ENCODE measurements around the gene AVPR2. TPM values are rescaled to one million over a fixed set of nuclear protein-coding genes. Genes with fewer than 3 reads are reported as not detected.

The AVPR2 gene
- total RNA-seq, 4 donors from 2014 or later, result 1.2 to 7.6 (median 4.5) TPM

DNA sequence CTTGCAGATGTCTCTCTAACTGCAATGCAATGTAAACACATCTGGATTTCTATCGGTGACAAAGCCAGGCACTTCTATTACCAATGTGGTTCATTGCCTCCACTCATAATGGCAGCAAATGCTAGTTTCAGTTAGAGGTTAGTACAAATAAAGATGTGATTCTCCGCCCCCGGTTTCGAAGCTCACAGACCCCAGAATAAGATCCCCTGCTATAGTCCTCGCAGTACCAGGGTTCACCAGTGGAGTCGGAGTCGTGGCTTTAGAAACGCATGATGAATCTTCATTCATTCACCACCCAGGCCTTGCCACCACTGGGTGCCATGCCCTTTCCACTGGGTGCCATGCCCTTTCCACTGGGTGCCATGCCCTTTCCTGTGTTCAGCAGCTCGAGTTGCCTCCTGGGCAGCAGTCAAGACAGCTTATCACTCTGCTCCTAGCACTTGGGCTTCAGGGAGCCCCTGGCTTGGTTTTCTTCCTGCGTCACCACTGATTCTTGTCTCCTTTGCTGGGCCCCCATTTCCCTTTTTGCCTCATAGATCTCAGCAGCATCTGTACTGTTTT, 33.8 kb downstream of the AVPR2 start:
- Histone ChIP-seq H3K9me3 (no peaks in the 10 kb centered on the region), H3K27me3 (no peaks in the 10 kb centered on the region), H3K27ac (replicated peaks in 1 of 4) (no peak overlapping the region), H3K4me3 (no peak overlapping the region), H3K36me3 (peaks cover 0 to 3% (median under 1%) of the 10 kb centered on the region in 4 donors), H3K4me1 (peaks cover 13 to 28% (median 17%) of the 10 kb centered on the region in 4 donors)
- TF ChIP-seq POLR2A (IDR thresholded peaks at IDR 0.05; ENCODE audit: low read depth), result no peak
- TF ChIP-seq EP300 (IDR thresholded peaks at IDR 0.05), result no peak
- no peak for TF ChIP-seq POLR2AphosphoS5 (IDR thresholded peaks at IDR 0.05)
- TF ChIP-seq, protein P1, sequence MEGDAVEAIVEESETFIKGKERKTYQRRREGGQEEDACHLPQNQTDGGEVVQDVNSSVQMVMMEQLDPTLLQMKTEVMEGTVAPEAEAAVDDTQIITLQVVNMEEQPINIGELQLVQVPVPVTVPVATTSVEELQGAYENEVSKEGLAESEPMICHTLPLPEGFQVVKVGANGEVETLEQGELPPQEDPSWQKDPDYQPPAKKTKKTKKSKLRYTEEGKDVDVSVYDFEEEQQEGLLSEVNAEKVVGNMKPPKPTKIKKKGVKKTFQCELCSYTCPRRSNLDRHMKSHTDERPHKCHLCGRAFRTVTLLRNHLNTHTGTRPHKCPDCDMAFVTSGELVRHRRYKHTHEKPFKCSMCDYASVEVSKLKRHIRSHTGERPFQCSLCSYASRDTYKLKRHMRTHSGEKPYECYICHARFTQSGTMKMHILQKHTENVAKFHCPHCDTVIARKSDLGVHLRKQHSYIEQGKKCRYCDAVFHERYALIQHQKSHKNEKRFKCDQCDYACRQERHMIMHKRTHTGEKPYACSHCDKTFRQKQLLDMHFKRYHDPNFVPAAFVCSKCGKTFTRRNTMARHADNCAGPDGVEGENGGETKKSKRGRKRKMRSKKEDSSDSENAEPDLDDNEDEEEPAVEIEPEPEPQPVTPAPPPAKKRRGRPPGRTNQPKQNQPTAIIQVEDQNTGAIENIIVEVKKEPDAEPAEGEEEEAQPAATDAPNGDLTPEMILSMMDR (IDR thresholded peaks at IDR 0.05), result no peak
- DNase-seq (ENCODE audit: extremely low spot score), result no peak
- intact Hi-C loops (cut with DNase I), result no loop called here
- 80% methylated on average over 10 of the region's 10 CpGs for WGBS

DNA sequence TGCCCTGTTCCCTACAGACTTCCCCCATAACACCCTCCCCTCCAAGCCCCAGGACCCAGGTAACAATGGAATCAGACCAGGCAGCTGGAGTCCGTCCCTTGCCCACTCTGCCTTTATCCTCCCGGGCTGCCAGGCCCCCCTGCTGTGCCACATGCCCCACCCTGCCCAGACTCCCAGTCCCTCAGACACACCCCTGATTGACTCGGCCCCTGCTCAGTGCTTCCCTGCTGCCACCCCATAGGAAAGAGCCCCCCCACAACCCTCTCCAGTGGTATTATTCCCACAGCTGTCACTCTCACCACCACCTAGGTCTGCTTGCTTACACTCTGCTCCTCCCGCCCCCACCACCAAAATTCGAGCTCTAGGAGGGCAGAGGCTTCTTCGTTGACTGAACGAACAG, 35.1 kb downstream of the AVPR2 start:
- no peak overlapping the region for H3K27ac ChIP-seq (replicated peaks in 1 of 4)
- H3K4me3 ChIP-seq, result no peak overlapping the region
- 72% methylated on average over 7 of the region's 7 CpGs for WGBS
- TF ChIP-seq EP300 (IDR thresholded peaks at IDR 0.05) (no peak), POLR2AphosphoS5 (IDR thresholded peaks at IDR 0.05) (no peak)
- H3K27me3 ChIP-seq, result no peaks in the 10 kb centered on the region
- no peak for DNase-seq (ENCODE audit: extremely low spot score)
- no peaks in the 10 kb centered on the region for H3K9me3 ChIP-seq
- no peaks in the 10 kb centered on the region for H3K36me3 ChIP-seq
- intact Hi-C loops (cut with DNase I), result no loop called here
- peaks cover 3 to 16% (median 14%) of the 10 kb centered on the region in 4 donors for H3K4me1 ChIP-seq

DNA sequence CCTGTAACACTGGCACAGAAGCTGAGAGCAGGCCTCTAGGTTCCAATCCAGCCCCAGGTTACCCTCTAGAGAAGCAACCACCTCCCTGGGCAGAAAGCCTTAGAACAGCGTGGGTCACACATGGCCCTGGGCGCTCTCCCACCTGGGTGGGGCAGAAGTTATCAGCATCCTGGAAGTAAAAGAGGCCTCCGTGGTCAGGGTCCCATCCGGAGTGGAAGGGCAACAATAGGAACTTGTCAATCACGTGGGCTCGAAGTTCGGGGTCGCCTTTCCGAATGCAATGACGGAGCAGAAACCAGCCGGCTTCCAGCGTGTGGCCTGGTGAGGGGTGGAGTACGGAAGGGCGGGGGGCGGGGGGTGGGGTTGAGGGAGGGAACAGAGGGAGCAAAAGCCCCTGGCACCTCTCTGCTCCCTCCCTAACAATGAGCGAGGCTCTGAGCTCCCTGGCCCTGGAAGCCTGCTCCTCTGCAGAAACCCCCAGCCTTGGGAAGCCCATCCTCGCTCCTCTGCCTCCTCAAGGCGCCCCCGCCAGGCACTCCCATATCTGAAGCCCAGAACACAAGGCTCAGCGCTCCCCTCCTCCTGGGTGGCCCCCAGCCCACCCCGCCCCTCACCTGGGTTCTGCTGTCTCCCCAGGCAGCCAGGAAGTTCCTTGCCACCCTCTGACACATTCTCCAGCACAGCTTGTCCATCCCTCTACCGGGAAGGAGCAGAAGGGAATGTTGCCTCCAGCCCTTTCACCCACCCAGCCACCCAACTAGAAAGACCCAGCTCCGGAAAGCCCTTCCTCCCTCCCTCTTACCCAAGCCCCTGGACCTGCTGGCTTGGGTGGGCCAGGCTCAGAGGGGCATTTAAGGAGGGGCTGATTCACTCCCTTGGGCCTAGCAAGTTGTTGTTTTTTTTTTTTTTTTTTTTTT, 37.1 kb downstream of the AVPR2 start:
- H3K27me3 ChIP-seq, result no peaks in the 10 kb centered on the region
- H3K27ac ChIP-seq (replicated peaks in 1 of 4), result no peak overlapping the region
- TF ChIP-seq EP300 (IDR thresholded peaks at IDR 0.05) (no peak), POLR2AphosphoS5 (IDR thresholded peaks at IDR 0.05) (no peak), POLR2A (IDR thresholded peaks at IDR 0.05; ENCODE audit: low read depth) (no peak)
- TF ChIP-seq, protein P1 (IDR thresholded peaks at IDR 0.05), result no peak
- no peak for DNase-seq (ENCODE audit: extremely low spot score)
- no peaks in the 10 kb centered on the region for H3K9me3 ChIP-seq
- intact Hi-C loops (cut with DNase I), result no loop called here
- peaks cover 0 to 13% (median 8%) of the 10 kb centered on the region in 4 donors for H3K4me1 ChIP-seq
- H3K36me3 ChIP-seq, result no peaks in the 10 kb centered on the region
- peak overlapping the region in 2 of 4 donors; percentile 9 to 25 for H3K4me3 ChIP-seq
- WGBS, result 54% methylated on average over 20 of the region's 23 CpGs

DNA sequence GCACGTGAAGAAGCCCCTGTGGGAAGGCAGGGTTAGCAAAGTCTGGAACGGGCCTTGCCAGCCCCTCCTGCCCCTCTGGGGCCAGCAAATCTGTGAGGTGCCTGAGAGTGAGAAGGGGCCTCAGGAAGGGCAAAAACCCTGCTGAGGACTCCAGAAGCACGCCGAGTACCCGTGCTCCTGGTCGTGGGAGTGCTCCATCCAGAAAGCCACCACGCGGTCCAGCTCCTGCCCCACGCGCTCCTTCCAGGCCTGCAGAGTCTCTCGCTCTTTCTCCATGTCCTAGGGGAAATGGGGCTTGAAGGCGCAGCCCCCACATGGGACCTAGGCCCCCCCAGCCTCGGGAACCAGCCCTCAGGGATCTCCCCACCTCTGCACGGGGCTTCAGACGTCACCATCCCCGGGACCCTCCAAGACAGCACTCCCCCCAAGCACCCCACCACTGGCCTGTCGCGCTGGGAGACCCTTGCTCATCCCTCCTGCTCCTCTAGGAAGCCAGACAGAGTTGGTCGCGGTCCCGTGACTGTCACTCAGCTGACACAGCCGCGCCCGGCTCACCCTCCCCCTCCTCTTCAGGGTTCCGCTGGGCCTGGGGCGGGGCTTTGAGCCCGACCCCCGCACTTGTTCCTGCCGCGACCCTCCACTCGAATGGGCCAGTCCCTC, 39.8 kb downstream of the AVPR2 start, which contains the start of gene RENBP:
RENBP (minus strand) TSS at position 504 of the 660 bp plus-strand sequence; CDS start at position 471, 33 bp downstream.
- H3K4me3 ChIP-seq, result peak within 1 kb of the TSS; percentile 40 to 49 (median 42)
- peak within 1 kb of the TSS in 2 of 4 donors; percentile 41 to 44 for H3K27ac ChIP-seq (replicated peaks in 1 of 4)
- 73% methylated on average over 11 of the region's 31 CpGs for WGBS
- no peaks in the 10 kb centered on the region for H3K9me3 ChIP-seq
- H3K4me1 ChIP-seq, result peaks cover 12 to 40% (median 26%) of the 10 kb centered on the region in 4 donors
- intact Hi-C loops (cut with DNase I), result no loop called here
- no peaks in the 10 kb centered on the region for H3K27me3 ChIP-seq
- peaks cover 0 to 12% (median 0%) of the 10 kb centered on the region in 4 donors for H3K36me3 ChIP-seq
- no peak for DNase-seq (ENCODE audit: extremely low spot score)
- no peak for TF ChIP-seq POLR2AphosphoS5 (IDR thresholded peaks at IDR 0.05)

DNA sequence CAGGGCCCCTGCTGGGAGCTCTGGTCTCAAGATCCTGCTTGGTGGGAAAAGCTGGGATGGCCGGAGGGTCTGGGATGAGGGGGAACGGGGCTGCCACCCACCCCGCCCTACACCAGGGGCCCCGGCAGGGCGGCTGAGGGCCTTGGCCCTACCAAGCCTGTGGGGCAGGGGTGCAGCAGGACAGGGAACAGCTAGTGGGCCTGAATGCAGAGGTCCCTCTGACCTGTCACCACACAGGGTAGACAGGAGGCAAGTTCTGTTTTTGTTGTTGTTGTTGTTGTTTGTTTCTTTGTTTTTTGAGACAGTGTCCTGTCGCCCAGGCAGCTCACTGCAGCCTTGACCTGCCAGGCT, 40.3 kb downstream of the AVPR2 start:
- intact Hi-C loops (cut with DNase I), result no loop called here
- no peaks in the 10 kb centered on the region for H3K27me3 ChIP-seq
- WGBS, result 76% methylated on average over 6 of the region's 6 CpGs
- H3K27ac ChIP-seq (replicated peaks in 1 of 4), result peak overlapping the region in 1 of 4 donors; percentile 41
- TF ChIP-seq POLR2AphosphoS5 (IDR thresholded peaks at IDR 0.05) (no peak), EP300 (IDR thresholded peaks at IDR 0.05) (no peak), POLR2A (IDR thresholded peaks at IDR 0.05; ENCODE audit: low read depth) (no peak)
- TF ChIP-seq, protein P1 (IDR thresholded peaks at IDR 0.05), result no peak
- no peaks in the 10 kb centered on the region for H3K9me3 ChIP-seq
- peaks cover 12 to 45% (median 31%) of the 10 kb centered on the region in 4 donors for H3K4me1 ChIP-seq
- DNase-seq (ENCODE audit: extremely low spot score), result no peak
- H3K36me3 ChIP-seq, result peaks cover 0 to 17% (median 2%) of the 10 kb centered on the region in 4 donors
- H3K4me3 ChIP-seq, result peak overlapping the region; percentile 40 to 49 (median 42)

Data from esophagus muscularis mucosa (tissue), 4 donors.